HCT116 (cell line): Measurements from ENCODE around the gene FCN3. TPM values are rescaled to one million over a fixed set of nuclear protein-coding genes. Genes with fewer than 3 reads are reported as not detected.

ENCODE experiments used
- ATAC-seq: fragments of 200-7000 bp; cut with Tn5 transposase; 2 replicates; pipeline ENCODE4 v1.9.1; 2020; ENCODE audit warnings: mild to moderate bottlenecking, moderate library complexity
- BruUV-seq: library from RNA; stranded (reverse); fragments of 400-500 nt; replicated peaks from 2 replicates; lab custom pipeline; 2021; lab: Mats Ljungman, UMichigan
- CTCF ChIA-PET: fragments of 300-600 bp; sonication (Branson Sonifier 250); formaldehyde crosslinking; loops from one replicate; lab custom pipeline; 2021; ENCODE audit warnings: antibody characterized with exemption; lab: Charles Lee
- POLR2A ChIA-PET: fragments of 300-600, 350-600 bp; sonication (Branson Sonifier 250); formaldehyde crosslinking; loops from one replicate; lab custom pipeline; 2021; ENCODE audit warnings: antibody characterized with exemption; lab: Charles Lee
- RAD21 ChIA-PET, 2 experiments: fragments of 300-600 bp; sonication (Branson Sonifier 250); formaldehyde crosslinking; loops; one replicate each; lab custom pipeline; 2023; ENCODE audit warnings: low total read pairs in 2 of 2; ENCODE audit not compliant: uncharacterized antibody in 2 of 2, unreplicated experiment in 2 of 2, low non-redundant PET in 1 of 2; lab: Charles Lee
- DNase-seq: peaks from one replicate; pipeline ENCODE4 v3.0.0-alpha.2; 2010; ENCODE audit warnings: low read depth, low spot score
- H2AFZ ChIP-seq: fragments of 200-600 bp; shearing (Covaris generic), sonication (generic); 2 replicates; pipeline ENCODE4 v1.6.1; 2017; ENCODE audit warnings: low read depth, mixed run types, mixed read lengths, antibody characterized with exemption, low read length; ENCODE audit not compliant: poor library complexity, severe bottlenecking
- H3K27ac ChIP-seq: 2 replicates; pipeline ENCODE4 v1.5.1; 2012; ENCODE audit warnings: low read depth, low read length
- H3K27me3 ChIP-seq: fragments of 200-600 bp; sonication (generic); 2 replicates; pipeline ENCODE4 v1.6.1; 2016; ENCODE audit warnings: mixed run types, low read length, mixed read lengths; ENCODE audit not compliant: insufficient read depth
- H3K36me3 ChIP-seq, 2 experiments: fragments of 200-500 bp in 1 of 2; fragments of 200-600 bp in 1 of 2; sonication (Bioruptor generic) in 1 of 2; sonication (generic) in 1 of 2; 2 replicates each; pipeline versions ENCODE4 v1.5.1 to v1.6.1; 2014 to 2016; ENCODE audit warnings: low read length in 2 of 2, inconsistent platforms in 1 of 2, mixed read lengths in 1 of 2, mixed run types in 1 of 2; ENCODE audit not compliant: insufficient read depth in 2 of 2, control insufficient read depth in 1 of 2
- H3K4me1 ChIP-seq, 2 experiments: fragments of 200-600 bp in 1 of 2; sonication (generic) in 1 of 2; 2 replicates each; pipeline versions ENCODE4 v1.5.1 to v1.6.1; 2012 to 2017; ENCODE audit warnings: low read length in 2 of 2, inconsistent platforms in 1 of 2, mild to moderate bottlenecking in 1 of 2, mixed read lengths in 1 of 2, mixed run types in 1 of 2, moderate library complexity in 1 of 2; ENCODE audit not compliant: insufficient read depth in 2 of 2, control insufficient read depth in 1 of 2
- H3K4me2 ChIP-seq: fragments of 200-600 bp; sonication (generic); 2 replicates; pipeline ENCODE4 v1.6.1; 2017; ENCODE audit warnings: mixed run types, low read length, mixed read lengths
- H3K4me3 ChIP-seq, 2 experiments: fragments of 200-600 bp in 1 of 2; sonication (generic) in 1 of 2; replicated peaks in 1 of 2; 2 replicates each; pipeline ENCODE4 v1.5.1; 2011 to 2016; ENCODE audit warnings: low read length in 2 of 2, control low read depth in 1 of 2, low read depth in 1 of 2, mild to moderate bottlenecking in 1 of 2, mixed read lengths in 1 of 2, mixed run types in 1 of 2
- H3K79me2 ChIP-seq: fragments of 200-600 bp; sonication (generic); 2 replicates; pipeline ENCODE4 v1.6.1; 2017; ENCODE audit warnings: mild to moderate bottlenecking, mixed run types, low read length, moderate library complexity, mixed read lengths; ENCODE audit not compliant: insufficient read depth
- H3K9ac ChIP-seq: fragments of 200-600 bp; sonication (generic); 2 replicates; pipeline ENCODE4 v1.6.1; 2016; ENCODE audit warnings: low read length, mixed read lengths
- H3K9me2 ChIP-seq: fragments of 200-600 bp; sonication (generic), shearing (Covaris generic); 2 replicates; pipeline ENCODE4 v1.6.1; 2017; ENCODE audit warnings: mixed run types, mild to moderate bottlenecking, moderate library complexity; ENCODE audit not compliant: insufficient read depth
- H3K9me3 ChIP-seq, 2 experiments: fragments of 200-500 bp in 1 of 2; fragments of 200-600 bp in 1 of 2; sonication (Bioruptor generic) in 1 of 2; sonication (generic) in 1 of 2; 2 replicates each; pipeline ENCODE4 v1.6.1; 2014 to 2017; ENCODE audit warnings: low read length in 2 of 2, mixed read lengths in 2 of 2, inconsistent platforms in 1 of 2, low read depth in 1 of 2, mild to moderate bottlenecking in 1 of 2, mixed run types in 1 of 2, moderate library complexity in 1 of 2; ENCODE audit not compliant: control insufficient read depth in 1 of 2, insufficient read depth in 1 of 2
- H4K20me1 ChIP-seq: fragments of 200-600 bp; sonication (generic), shearing (Covaris generic); 2 replicates; pipeline ENCODE4 v1.6.1; 2017; ENCODE audit warnings: mixed run types, mild to moderate bottlenecking, moderate library complexity; ENCODE audit not compliant: insufficient read depth
- EZH2phosphoT487 ChIP-seq: fragments of 200-600 bp; IDR thresholded peaks from 2 replicates; pipeline ENCODE4 v1.6.1; 2018; ENCODE audit warnings: antibody characterized with exemption, borderline replicate concordance
- POLR2AphosphoS5 ChIP-seq: IDR thresholded peaks from 2 replicates; pipeline ENCODE4 v1.6.1; 2011; ENCODE audit warnings: mild to moderate bottlenecking, low read depth, low read length, moderate library complexity
- SIN3A ChIP-seq: IDR thresholded peaks from 2 replicates; pipeline ENCODE4 v1.6.1; 2012; ENCODE audit warnings: low read depth
- SP1 ChIP-seq: IDR thresholded peaks from 2 replicates; pipeline ENCODE4 v1.6.1; 2012; ENCODE audit warnings: low read depth
- intact Hi-C: fragments of 100-400 bp; cut with micrococcal nuclease; formaldehyde crosslinking; loops from 2 replicates; pipeline ENCODE4 v1.10.0; 2022
- total RNA-seq: library from RNA; stranded (reverse); gene quantifications from one replicate; pipeline ENCODE4 v1.2.1, GENCODE V29; 2021; ENCODE audit not compliant: unreplicated experiment
- TF ChIP-seq, protein P1 (sequence below): IDR thresholded peaks from 2 replicates; pipeline ENCODE4 v1.6.1; 2011; ENCODE audit warnings: mild to moderate bottlenecking, low read length, moderate library complexity; ENCODE audit not compliant: insufficient replicate concordance; ENCODE audit errors: extremely low read depth
- TF ChIP-seq, protein P2 (sequence below), 3 experiments: fragments of 200-600 bp in 1 of 3; sonication (generic) in 1 of 3; IDR thresholded peaks in 2 of 3; conservative IDR thresholded peaks in 1 of 3; 2 replicates each; pipeline ENCODE4 v1.5.1; 2012 to 2017; ENCODE audit warnings: low read depth in 2 of 3, low read length in 2 of 3, antibody characterized with exemption in 1 of 3, borderline replicate concordance in 1 of 3, control low read depth in 1 of 3, mild to moderate bottlenecking in 1 of 3, mixed read lengths in 1 of 3, mixed run types in 1 of 3, moderate library complexity in 1 of 3; ENCODE audit not compliant: insufficient read depth in 1 of 3
- TF ChIP-seq, protein P3 (sequence below): IDR thresholded peaks from 2 replicates; pipeline ENCODE4 v1.6.1; 2012

Gene FCN3
- total RNA-seq, 1 experiment from 2014 or later = 1.2 TPM

DNA sequence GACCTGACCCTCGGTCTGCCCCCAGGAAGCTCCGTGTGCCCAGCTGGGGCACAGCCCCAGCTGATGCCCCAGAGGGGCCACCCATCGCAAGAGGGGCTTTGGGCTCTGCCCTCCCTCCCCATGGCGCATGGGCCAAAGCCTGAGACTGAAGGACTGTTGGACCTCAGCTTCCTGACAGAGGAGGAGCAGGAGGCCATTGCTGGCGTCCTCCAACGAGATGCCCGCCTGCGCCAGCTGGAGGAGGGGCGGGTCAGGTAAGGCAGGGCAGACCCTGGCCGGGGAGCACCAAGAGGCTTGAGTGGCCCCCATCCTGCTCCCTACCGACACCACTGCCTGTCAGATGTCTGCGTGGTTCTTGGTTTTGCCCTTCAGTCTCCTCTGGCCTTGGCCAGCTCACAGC is 29.4 kb downstream of the FCN3 start:
- peaks cover 41 to 79% of the 10 kb centered on the region in 2 experiments for H3K4me1 ChIP-seq
- TF ChIP-seq, protein P1, sequence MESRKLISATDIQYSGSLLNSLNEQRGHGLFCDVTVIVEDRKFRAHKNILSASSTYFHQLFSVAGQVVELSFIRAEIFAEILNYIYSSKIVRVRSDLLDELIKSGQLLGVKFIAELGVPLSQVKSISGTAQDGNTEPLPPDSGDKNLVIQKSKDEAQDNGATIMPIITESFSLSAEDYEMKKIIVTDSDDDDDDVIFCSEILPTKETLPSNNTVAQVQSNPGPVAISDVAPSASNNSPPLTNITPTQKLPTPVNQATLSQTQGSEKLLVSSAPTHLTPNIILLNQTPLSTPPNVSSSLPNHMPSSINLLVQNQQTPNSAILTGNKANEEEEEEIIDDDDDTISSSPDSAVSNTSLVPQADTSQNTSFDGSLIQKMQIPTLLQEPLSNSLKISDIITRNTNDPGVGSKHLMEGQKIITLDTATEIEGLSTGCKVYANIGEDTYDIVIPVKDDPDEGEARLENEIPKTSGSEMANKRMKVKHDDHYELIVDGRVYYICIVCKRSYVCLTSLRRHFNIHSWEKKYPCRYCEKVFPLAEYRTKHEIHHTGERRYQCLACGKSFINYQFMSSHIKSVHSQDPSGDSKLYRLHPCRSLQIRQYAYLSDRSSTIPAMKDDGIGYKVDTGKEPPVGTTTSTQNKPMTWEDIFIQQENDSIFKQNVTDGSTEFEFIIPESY = no peak
- TF ChIP-seq, protein P2, sequence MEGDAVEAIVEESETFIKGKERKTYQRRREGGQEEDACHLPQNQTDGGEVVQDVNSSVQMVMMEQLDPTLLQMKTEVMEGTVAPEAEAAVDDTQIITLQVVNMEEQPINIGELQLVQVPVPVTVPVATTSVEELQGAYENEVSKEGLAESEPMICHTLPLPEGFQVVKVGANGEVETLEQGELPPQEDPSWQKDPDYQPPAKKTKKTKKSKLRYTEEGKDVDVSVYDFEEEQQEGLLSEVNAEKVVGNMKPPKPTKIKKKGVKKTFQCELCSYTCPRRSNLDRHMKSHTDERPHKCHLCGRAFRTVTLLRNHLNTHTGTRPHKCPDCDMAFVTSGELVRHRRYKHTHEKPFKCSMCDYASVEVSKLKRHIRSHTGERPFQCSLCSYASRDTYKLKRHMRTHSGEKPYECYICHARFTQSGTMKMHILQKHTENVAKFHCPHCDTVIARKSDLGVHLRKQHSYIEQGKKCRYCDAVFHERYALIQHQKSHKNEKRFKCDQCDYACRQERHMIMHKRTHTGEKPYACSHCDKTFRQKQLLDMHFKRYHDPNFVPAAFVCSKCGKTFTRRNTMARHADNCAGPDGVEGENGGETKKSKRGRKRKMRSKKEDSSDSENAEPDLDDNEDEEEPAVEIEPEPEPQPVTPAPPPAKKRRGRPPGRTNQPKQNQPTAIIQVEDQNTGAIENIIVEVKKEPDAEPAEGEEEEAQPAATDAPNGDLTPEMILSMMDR (IDR thresholded peaks at IDR 0.05 in 2 of 3, conservative IDR thresholded peaks at IDR 0.05 in 1 of 3; ENCODE audit: borderline replicate concordance in 1 of 3, insufficient read depth in 1 of 3, low read depth in 2 of 3, low read length in 2 of 3) = no peak
- TF ChIP-seq SIN3A = no peak
- TF ChIP-seq, protein P3, sequence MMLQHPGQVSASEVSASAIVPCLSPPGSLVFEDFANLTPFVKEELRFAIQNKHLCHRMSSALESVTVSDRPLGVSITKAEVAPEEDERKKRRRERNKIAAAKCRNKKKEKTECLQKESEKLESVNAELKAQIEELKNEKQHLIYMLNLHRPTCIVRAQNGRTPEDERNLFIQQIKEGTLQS = no peak
- no peak for TF ChIP-seq EZH2phosphoT487
- no peak for TF ChIP-seq POLR2AphosphoS5
- no peak for TF ChIP-seq SP1
- TF ChIP-seq, all 23 proteins: peak for 0
- intact Hi-C loops = no loop called here
- ATAC-seq (no peak), DNase-seq (no peak)
- no peaks in the 10 kb centered on the region for H3K36me3 ChIP-seq
- BruUV-seq = no TSS peak
- RAD21 ChIA-PET = no interaction called here
- peaks cover 21% of the 10 kb centered on the region; the same call in 1 of the 2 replicates for H3K79me2 ChIP-seq
- CTCF ChIA-PET = no interaction called here
- no peak overlapping the region for H3K27ac ChIP-seq
- POLR2A ChIA-PET = no interaction called here
- H2AFZ ChIP-seq = no peak overlapping the region
- H3K4me3 ChIP-seq = no peak overlapping the region
- no peak overlapping the region for H3K9ac ChIP-seq
- H3K27me3 ChIP-seq = no peaks in the 10 kb centered on the region
- no peak overlapping the region for H3K4me2 ChIP-seq
- H3K9me3 ChIP-seq = no peaks in the 10 kb centered on the region
- no peaks in the 10 kb centered on the region for H3K9me2 ChIP-seq
- no peaks in the 10 kb centered on the region for H4K20me1 ChIP-seq
